Smooth muscle cell (in vitro differentiated cells): ENCODE measurements around the gene POLR2C. TPM values are rescaled to one million over a fixed set of nuclear protein-coding genes. Genes with fewer than 3 reads are reported as not detected.
A peak's percentile ranks its signal among the peaks of the same experiment; 100 is the strongest.

Experiments used
- DNase-seq: peaks from one replicate; lab custom pipeline; 2025; ENCODE audit not compliant: unreplicated experiment; lab: John Stamatoyannopoulos, UW
- H2AFZ ChIP-seq: fragments of 200-600 bp; sonication (generic); 2 replicates; pipeline ENCODE4 v1.6.0; 2016; ENCODE audit warnings: antibody characterized with exemption, low read depth, mild to moderate bottlenecking
- H3F3A ChIP-seq: fragments of 200-600 bp; sonication (generic); 2 replicates; pipeline ENCODE4 v1.6.0; 2017; ENCODE audit warnings: antibody characterized with exemption, low read depth
- H3K27ac ChIP-seq: fragments of 200-600 bp; sonication (generic); 2 replicates; pipeline ENCODE4 v1.5.1; 2016; ENCODE audit warnings: low read depth, mild to moderate bottlenecking
- H3K27me3 ChIP-seq: fragments of 200-600 bp; sonication (generic); 2 replicates; pipeline ENCODE4 v1.6.1; 2016; ENCODE audit warnings: low read depth, mild to moderate bottlenecking
- H3K36me3 ChIP-seq: fragments of 200-600 bp; sonication (generic); 2 replicates; pipeline ENCODE4 v1.5.1; 2016; ENCODE audit warnings: low read depth
- H3K4me1 ChIP-seq: fragments of 200-600 bp; sonication (generic); 2 replicates; pipeline ENCODE4 v1.5.1; 2016; ENCODE audit warnings: low read depth
- H3K4me2 ChIP-seq: fragments of 200-600 bp; sonication (generic); 2 replicates; pipeline ENCODE4 v1.6.0; 2016; ENCODE audit warnings: mild to moderate bottlenecking
- H3K4me3 ChIP-seq: fragments of 200-600 bp; sonication (generic); 2 replicates; pipeline ENCODE4 v1.5.1; 2016; ENCODE audit warnings: mild to moderate bottlenecking
- H3K79me2 ChIP-seq: fragments of 200-600 bp; sonication (generic); 2 replicates; pipeline ENCODE4 v1.6.0; 2016; ENCODE audit warnings: low read depth, mild to moderate bottlenecking
- H3K9ac ChIP-seq: fragments of 200-600 bp; sonication (generic); 2 replicates; pipeline ENCODE4 v1.6.0; 2016; ENCODE audit warnings: low read depth
- H3K9me3 ChIP-seq: fragments of 200-600 bp; sonication (generic); replicated peaks from 2 replicates; pipeline ENCODE4 v1.5.1; 2016; ENCODE audit warnings: low read depth
- H4K20me1 ChIP-seq: fragments of 200-600 bp; sonication (generic); 2 replicates; pipeline ENCODE4 v1.6.0; 2016; ENCODE audit warnings: low read depth
- WGBS: methylation state at CpG from one replicate; pipeline ENCODE4 v1.1.7; 2016; ENCODE audit warnings: low lambda C conversion rate; 5-methylcytosine and 5-hydroxymethylcytosine counted together
- polyA plus RNA-seq: library from polyadenylated mRNA; unstranded; fragments of >200 nt; fragmentation: Nextera tagmentation; extraction: Ambion mirVana; gene quantifications from 2 replicates; pipeline ENCODE4 v1.2.1, GENCODE V29; 2016
- total RNA-seq: library from RNA; depleted of rRNA; stranded (reverse); fragments of >200 nt; gene quantifications from 2 replicates; pipeline ENCODE4 v1.2.3, GENCODE V29; 2014
- TF ChIP-seq, protein P1 (sequence below): fragments of 200-600 bp; sonication (generic); IDR thresholded peaks from 2 replicates; pipeline ENCODE4 v1.5.1; 2017; ENCODE audit warnings: borderline replicate concordance, mild to moderate bottlenecking, antibody characterized with exemption; ENCODE audit not compliant: insufficient read depth, poor library complexity, severe bottlenecking

POLR2C gene
- total and polyA plus RNA-seq, 2 experiments from 2014 or later, result 67.3 to 90.0 TPM

DNA sequence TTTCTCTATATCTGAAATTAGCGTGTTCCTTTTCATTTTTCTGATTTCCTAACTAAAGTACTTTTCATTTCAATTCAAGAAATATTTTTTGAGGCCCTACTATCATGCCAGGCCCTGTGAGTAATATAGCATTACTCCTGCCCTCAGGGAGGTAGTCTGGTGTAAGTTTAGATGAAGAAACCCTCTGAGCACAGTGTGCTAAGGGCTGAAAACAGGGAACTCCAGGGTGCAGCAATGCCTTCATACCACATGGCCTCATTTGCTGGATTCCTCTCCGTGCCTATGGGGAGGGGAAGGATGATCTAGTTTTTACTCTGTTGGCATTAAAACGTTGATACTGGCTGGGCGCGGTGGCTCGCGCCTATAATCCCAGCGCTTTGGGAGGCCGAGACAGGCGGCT, 10.5 kb upstream of the POLR2C start:
- Histone ChIP-seq H3K27me3 (no peaks in the 10 kb centered on the region), H3K9me3 (no peaks in the 10 kb centered on the region), H3F3A (no peaks in the 10 kb centered on the region), H3K4me2 (no peak overlapping the region), H3K79me2 (peaks cover 18% of the 10 kb centered on the region), H2AFZ (no peak overlapping the region), H3K4me1 (no peaks in the 10 kb centered on the region), H3K27ac (no peak overlapping the region), H3K4me3 (no peak overlapping the region), H3K36me3 (peaks cover 10% of the 10 kb centered on the region), H4K20me1 (no peaks in the 10 kb centered on the region), H3K9ac (no peak overlapping the region)
- no peak for DNase-seq
- TF ChIP-seq, protein P1, sequence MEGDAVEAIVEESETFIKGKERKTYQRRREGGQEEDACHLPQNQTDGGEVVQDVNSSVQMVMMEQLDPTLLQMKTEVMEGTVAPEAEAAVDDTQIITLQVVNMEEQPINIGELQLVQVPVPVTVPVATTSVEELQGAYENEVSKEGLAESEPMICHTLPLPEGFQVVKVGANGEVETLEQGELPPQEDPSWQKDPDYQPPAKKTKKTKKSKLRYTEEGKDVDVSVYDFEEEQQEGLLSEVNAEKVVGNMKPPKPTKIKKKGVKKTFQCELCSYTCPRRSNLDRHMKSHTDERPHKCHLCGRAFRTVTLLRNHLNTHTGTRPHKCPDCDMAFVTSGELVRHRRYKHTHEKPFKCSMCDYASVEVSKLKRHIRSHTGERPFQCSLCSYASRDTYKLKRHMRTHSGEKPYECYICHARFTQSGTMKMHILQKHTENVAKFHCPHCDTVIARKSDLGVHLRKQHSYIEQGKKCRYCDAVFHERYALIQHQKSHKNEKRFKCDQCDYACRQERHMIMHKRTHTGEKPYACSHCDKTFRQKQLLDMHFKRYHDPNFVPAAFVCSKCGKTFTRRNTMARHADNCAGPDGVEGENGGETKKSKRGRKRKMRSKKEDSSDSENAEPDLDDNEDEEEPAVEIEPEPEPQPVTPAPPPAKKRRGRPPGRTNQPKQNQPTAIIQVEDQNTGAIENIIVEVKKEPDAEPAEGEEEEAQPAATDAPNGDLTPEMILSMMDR, result no peak
- WGBS, result 97% methylated on average over 10 of the region's 10 CpGs

DNA sequence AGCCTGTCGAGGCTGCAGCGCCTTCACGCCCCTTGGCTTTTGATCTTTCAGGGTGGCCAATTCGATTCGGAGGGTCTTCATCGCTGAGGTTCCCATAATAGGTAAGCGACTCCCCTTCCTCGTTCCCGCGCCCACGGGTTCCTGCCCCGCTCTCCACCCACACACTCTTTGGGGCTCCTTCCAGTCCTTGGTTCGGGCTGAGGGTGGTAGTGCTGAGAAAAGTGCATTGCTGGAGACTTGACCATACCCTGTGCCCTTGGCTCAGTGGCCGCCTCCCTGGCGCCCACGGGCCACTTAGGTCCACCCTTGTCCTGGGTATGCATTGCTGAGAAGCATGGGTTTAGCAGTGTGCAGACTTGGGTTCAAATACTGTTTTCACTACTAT, 491 bp downstream of the POLR2C start:
- Histone ChIP-seq H3K9me3 (no peaks in the 10 kb centered on the region), H3K4me3 (peak overlapping the region; percentile 93), H3K4me1 (peaks cover 7% of the 10 kb centered on the region), H3K27ac (peak overlapping the region; percentile 35), H3K27me3 (no peaks in the 10 kb centered on the region), H3F3A (peaks cover 6% of the 10 kb centered on the region), H3K4me2 (peak overlapping the region; percentile 100), H3K79me2 (peaks cover 48% of the 10 kb centered on the region), H2AFZ (no peak overlapping the region), H3K36me3 (peaks cover 10% of the 10 kb centered on the region), H3K9ac (peak overlapping the region; percentile 93), H4K20me1 (peaks cover 36% of the 10 kb centered on the region)
- WGBS, result 2% methylated on average over 16 of the region's 16 CpGs
- DNase-seq, result no peak
- TF ChIP-seq, protein P1, result no peak

DNA sequence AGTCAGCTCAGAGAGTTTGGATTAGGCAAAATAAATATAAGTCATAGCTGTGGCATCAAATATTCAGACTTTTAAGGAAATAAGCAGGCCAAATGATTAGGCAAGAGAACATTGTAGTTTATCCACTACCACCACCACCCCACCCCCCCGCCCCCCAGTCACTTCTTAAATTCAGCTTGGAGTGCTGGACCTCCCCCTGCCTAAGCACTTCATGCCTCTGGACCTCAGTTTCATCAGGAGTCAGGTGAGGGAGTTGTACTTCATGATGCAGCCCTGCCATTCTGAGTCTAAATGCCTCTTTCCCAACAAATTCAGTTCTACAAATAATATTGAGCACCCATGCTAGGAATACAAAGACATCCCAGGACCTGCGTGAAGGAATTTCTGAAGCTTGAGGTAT, 2.0 kb downstream of the POLR2C start:
- no peak overlapping the region for H3K9ac ChIP-seq
- peaks cover 46% of the 10 kb centered on the region for H4K20me1 ChIP-seq
- WGBS, result 94% methylated on average over 2 of the region's 2 CpGs
- peaks cover 5% of the 10 kb centered on the region for H3K36me3 ChIP-seq
- TF ChIP-seq, protein P1, result no peak
- no peaks in the 10 kb centered on the region for H3K9me3 ChIP-seq
- H3K4me3 ChIP-seq, result no peak overlapping the region
- H3F3A ChIP-seq, result peaks cover 6% of the 10 kb centered on the region
- H3K27ac ChIP-seq, result no peak overlapping the region
- H3K4me1 ChIP-seq, result peaks cover 7% of the 10 kb centered on the region
- DNase-seq, result no peak
- H3K79me2 ChIP-seq, result peaks cover 48% of the 10 kb centered on the region
- no peak overlapping the region for H3K4me2 ChIP-seq
- H2AFZ ChIP-seq, result no peak overlapping the region
- no peaks in the 10 kb centered on the region for H3K27me3 ChIP-seq

DNA sequence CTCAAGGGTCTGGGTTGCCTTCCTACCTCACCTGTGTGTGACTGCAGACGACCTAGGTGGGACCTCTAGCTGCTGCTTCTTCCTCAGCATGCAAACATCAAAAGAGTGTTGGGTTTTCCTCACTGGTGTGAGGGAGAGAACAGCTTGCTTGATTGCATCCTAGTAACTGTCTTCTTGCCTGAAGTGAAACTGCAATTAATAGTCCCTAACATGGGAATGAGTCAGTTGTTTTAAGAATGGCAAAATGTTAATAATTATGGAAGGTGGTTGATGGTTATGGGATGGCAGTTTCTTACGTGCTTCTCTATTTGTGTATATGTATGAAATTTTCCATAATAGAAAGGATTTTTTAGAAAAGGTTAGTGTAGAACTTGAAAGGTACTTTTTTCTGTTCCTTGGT, 5.9 kb downstream of the POLR2C start:
- Histone ChIP-seq H3K27ac (no peak overlapping the region), H3K9ac (no peak overlapping the region), H3K36me3 (peaks cover 5% of the 10 kb centered on the region), H3K4me2 (no peak overlapping the region), H3K4me3 (no peak overlapping the region), H3K79me2 (peaks cover 39% of the 10 kb centered on the region), H4K20me1 (peaks cover 56% of the 10 kb centered on the region), H3K27me3 (no peaks in the 10 kb centered on the region), H2AFZ (no peak overlapping the region), H3K9me3 (no peaks in the 10 kb centered on the region), H3K4me1 (peaks cover 5% of the 10 kb centered on the region), H3F3A (peaks cover 11% of the 10 kb centered on the region)
- TF ChIP-seq, protein P1, result no peak
- WGBS, result 96% methylated on average over 2 of the region's 2 CpGs
- DNase-seq, result no peak
